WTC11 (cell line): ENCODE measurements around the gene WIZ. TPM values are rescaled to one million over a fixed set of nuclear protein-coding genes. Genes with fewer than 3 reads are reported as not detected.

Source experiments
- ARID4B ChIP-seq: sonication (generic); formaldehyde crosslinking; IDR thresholded peaks from 2 replicates; pipeline ENCODE4 v1.8.0; 2023; ENCODE audit warnings: missing genetic modification reagents, mild to moderate bottlenecking, borderline replicate concordance
- CREM ChIP-seq: sonication (generic); formaldehyde crosslinking; IDR thresholded peaks from 2 replicates; pipeline ENCODE4 v1.8.1; 2022; ENCODE audit warnings: mild to moderate bottlenecking, missing genetic modification reagents, moderate library complexity
- E2F4 ChIP-seq: sonication (generic); formaldehyde crosslinking; IDR thresholded peaks from 2 replicates; pipeline ENCODE4 v1.8.1; 2022; ENCODE audit warnings: low read depth, mild to moderate bottlenecking, moderate library complexity, missing genetic modification reagents, borderline replicate concordance
- ERG ChIP-seq: fragments of 250-450 bp; sonication (Bioruptor Pico); IDR thresholded peaks from 2 replicates; pipeline ENCODE4 v1.8.0; 2021; ENCODE audit warnings: mild to moderate bottlenecking
- GABPB1 ChIP-seq: sonication (generic); formaldehyde crosslinking; IDR thresholded peaks from 2 replicates; pipeline ENCODE4 v1.8.1; 2023; ENCODE audit warnings: mild to moderate bottlenecking, missing genetic modification reagents
- HMGA2 ChIP-seq: fragments of 250-450 bp; sonication (Bioruptor Pico); IDR thresholded peaks from 2 replicates; pipeline ENCODE4 v1.4.0; 2021; ENCODE audit warnings: mild to moderate bottlenecking, moderate library complexity
- JAZF1 ChIP-seq: fragments of 250-450 bp; sonication (Bioruptor Pico); IDR thresholded peaks from 2 replicates; pipeline ENCODE4 v1.9.0; 2021; ENCODE audit warnings: moderate library complexity, mild to moderate bottlenecking, inconsistent platforms
- MXD4 ChIP-seq: fragments of 250-450 bp; sonication (Bioruptor Pico); IDR thresholded peaks from 2 replicates; pipeline ENCODE4 v1.8.0; 2021; ENCODE audit warnings: mild to moderate bottlenecking, moderate library complexity, borderline replicate concordance
- NR2C2 ChIP-seq: sonication (generic); formaldehyde crosslinking; IDR thresholded peaks from 2 replicates; pipeline ENCODE4 v1.8.0; 2022; ENCODE audit warnings: mild to moderate bottlenecking, missing genetic modification reagents
- PRDM15 ChIP-seq: sonication (generic); formaldehyde crosslinking; IDR thresholded peaks from 2 replicates; pipeline ENCODE4 v1.8.0; 2022; ENCODE audit warnings: missing genetic modification reagents
- RELA ChIP-seq: sonication (generic); formaldehyde crosslinking; IDR thresholded peaks from 2 replicates; pipeline ENCODE4 v1.8.1; 2022; ENCODE audit warnings: missing genetic modification reagents, mild to moderate bottlenecking, borderline replicate concordance
- SOX15 ChIP-seq: fragments of 250-450 bp; sonication (Bioruptor Pico); IDR thresholded peaks from 2 replicates; pipeline ENCODE4 v1.9.0; 2021; ENCODE audit warnings: mild to moderate bottlenecking
- TCF7 ChIP-seq: sonication (generic); formaldehyde crosslinking; IDR thresholded peaks from 2 replicates; pipeline ENCODE4 v1.8.0; 2022; ENCODE audit warnings: mild to moderate bottlenecking, low read depth, missing genetic modification reagents, moderate library complexity
- USF1 ChIP-seq: sonication (generic); formaldehyde crosslinking; IDR thresholded peaks from 2 replicates; pipeline ENCODE4 v1.8.0; 2022; ENCODE audit warnings: mild to moderate bottlenecking, missing genetic modification reagents
- ZMAT4 ChIP-seq: fragments of 250-450 bp; sonication (Bioruptor Pico); IDR thresholded peaks from 2 replicates; pipeline ENCODE4 v1.9.0; 2021; ENCODE audit warnings: mild to moderate bottlenecking
- ZNF121 ChIP-seq: sonication (generic); formaldehyde crosslinking; IDR thresholded peaks from 2 replicates; pipeline ENCODE4 v1.8.0; 2023; ENCODE audit warnings: missing genetic modification reagents
- ZNF219 ChIP-seq: sonication (generic); formaldehyde crosslinking; IDR thresholded peaks from 2 replicates; pipeline ENCODE4 v1.8.0; 2023; ENCODE audit warnings: missing genetic modification reagents, mild to moderate bottlenecking, borderline replicate concordance
- ZNF317 ChIP-seq: sonication (generic); formaldehyde crosslinking; IDR thresholded peaks from 2 replicates; pipeline ENCODE4 v1.8.1; 2023; ENCODE audit warnings: low read depth, mild to moderate bottlenecking, moderate library complexity, missing genetic modification reagents, borderline replicate concordance
- ZNF425 ChIP-seq: fragments of 250-450 bp; sonication (Bioruptor Pico); conservative IDR thresholded peaks from 2 replicates; pipeline ENCODE4 v1.9.0; 2021; ENCODE audit warnings: mild to moderate bottlenecking
- total RNA-seq: library from RNA; stranded (reverse); gene quantifications from 3 replicates; pipeline ENCODE4 v1.2.3, GENCODE V29; 2021

WIZ gene
- total RNA-seq, 1 experiment from 2014 or later: 43.9 TPM

GRCh38 chr19:15418579-15419412 lies 31.0 kb downstream of the WIZ start, which contains the start of gene AKAP8L (continued):
- TF ChIP-seq PRDM15 (CRISPR knock-in tag): no peak
- no peak for TF ChIP-seq RELA (CRISPR knock-in tag)
- TF ChIP-seq ZNF219 (CRISPR knock-in tag): 0 out of 2 replicates have a peak, but pooled peaks have one; percentile 26
- no peak for TF ChIP-seq JAZF1 (CRISPR knock-in tag)
- TF ChIP-seq SOX15 (CRISPR knock-in tag): no peak
- TF ChIP-seq HMGA2 (CRISPR knock-in tag): no peak
- peak; percentile 77 for TF ChIP-seq GABPB1 (CRISPR knock-in tag)
- TF ChIP-seq ERG (CRISPR knock-in tag): peak; percentile 44; the same call in 1 of the 2 replicates
- 0 out of 2 replicates have a peak, but pooled peaks have one; percentile 57 for TF ChIP-seq ARID4B (CRISPR knock-in tag)
- no peak for TF ChIP-seq NR2C2
- no peak for TF ChIP-seq ZNF317 (CRISPR knock-in tag)
- TF ChIP-seq CREM (CRISPR knock-in tag): 0 out of 2 replicates have a peak, but pooled peaks have one; percentile 3
- no peak for TF ChIP-seq ZNF121 (CRISPR knock-in tag)
- 0 out of 2 replicates have a peak, but pooled peaks have one; percentile 25 for TF ChIP-seq USF1 (CRISPR knock-in tag)
- no peak for TF ChIP-seq ZMAT4 (CRISPR knock-in tag)
- no peak for TF ChIP-seq TCF7 (CRISPR knock-in tag)
- TF ChIP-seq E2F4 (CRISPR knock-in tag): no peak
- no peak for TF ChIP-seq MXD4
- no peak for TF ChIP-seq ZNF425 (CRISPR knock-in tag)
